Limb (tissue), 2 donors: ENCODE measurements around the gene RETREG2.
A peak's percentile ranks its signal among the peaks of the same experiment; 100 is the strongest.
"Not testable (repeated sequence)": the region's sequence is repeated elsewhere in the genome, so short reads cannot be mapped to it uniquely, and the experiment has no call there.

Experiments
- DNase-seq, 2 donors: peaks; one replicate each; pipeline ENCODE4 v3.0.0-alpha.2; 2016; ENCODE audit errors: extremely low spot score in 2 of 2

Gene RETREG2

DNA sequence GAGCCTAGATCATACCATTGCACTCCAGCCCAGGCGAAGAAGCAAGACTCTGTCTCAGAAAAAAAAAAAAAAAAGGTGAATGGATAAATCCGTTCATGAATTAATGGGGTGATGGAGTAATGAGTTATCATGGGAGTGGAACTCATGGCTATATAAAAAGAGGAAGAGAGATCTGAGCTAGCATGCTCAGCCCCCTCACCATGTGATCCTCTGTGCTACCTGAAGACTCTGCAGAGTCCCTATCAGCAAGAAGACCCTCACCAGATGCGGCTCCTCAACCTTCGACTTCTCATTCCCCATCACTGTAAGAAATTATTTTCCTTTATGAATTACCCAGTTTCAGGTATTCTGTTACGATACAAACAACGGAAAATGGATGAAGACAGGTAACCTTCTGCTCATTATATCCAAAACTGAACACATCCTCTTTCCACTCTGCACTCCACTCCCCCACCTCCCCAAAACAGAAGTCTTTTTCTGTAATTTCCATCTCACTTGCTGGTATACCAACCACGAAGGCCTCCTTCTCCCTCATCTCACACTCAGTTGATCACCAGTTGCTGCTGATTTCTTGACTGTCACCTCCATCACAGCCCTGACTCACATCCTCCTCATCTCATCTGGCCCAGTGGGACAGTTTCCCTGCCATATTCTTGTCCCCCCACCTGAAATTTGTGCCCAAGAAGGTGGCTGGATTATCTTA lies 8.8 kb downstream of the RETREG2 start:
- no peak for DNase-seq

DNA sequence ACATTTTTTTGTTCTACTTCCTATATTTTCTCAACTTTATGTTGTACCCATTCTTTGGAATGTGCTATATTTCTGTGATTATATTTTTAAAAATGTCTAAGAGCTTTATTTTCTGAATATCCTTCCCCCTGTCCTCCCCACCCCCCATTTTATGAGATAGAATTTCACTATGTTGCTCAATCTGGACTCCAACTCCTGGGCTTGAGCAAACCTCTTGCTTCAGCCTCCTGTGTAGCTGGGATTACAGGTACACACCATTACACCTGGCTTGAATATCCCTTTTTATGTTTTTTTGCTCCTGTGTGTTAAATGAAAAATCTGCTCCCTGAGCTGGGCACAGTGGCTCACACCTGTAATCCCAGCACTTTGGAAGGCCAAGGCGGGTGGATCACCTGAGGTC lies 19.3 kb downstream of the RETREG2 start:
- no peak for DNase-seq

DNA sequence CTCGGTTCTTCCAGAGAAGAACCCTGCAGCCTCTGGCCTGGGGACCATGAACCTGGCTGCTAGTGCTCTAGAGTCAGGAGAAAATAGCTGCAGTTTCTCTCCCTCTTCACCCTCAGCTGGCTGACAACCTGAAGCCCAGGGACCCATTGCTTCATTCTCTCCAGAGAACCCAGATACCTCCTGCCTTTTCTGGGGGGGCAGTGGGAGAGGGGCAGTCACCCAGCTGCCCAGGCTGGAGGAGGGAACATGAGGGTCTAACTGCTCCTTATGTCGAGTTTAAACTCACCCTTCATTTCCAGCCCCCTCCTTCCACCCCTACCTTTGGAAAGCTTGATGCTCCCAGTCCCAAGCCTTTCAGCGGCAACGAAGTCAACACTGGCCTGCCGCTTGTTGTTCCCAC lies 20.9 kb downstream of the RETREG2 start:
- DNase-seq: no peak

DNA sequence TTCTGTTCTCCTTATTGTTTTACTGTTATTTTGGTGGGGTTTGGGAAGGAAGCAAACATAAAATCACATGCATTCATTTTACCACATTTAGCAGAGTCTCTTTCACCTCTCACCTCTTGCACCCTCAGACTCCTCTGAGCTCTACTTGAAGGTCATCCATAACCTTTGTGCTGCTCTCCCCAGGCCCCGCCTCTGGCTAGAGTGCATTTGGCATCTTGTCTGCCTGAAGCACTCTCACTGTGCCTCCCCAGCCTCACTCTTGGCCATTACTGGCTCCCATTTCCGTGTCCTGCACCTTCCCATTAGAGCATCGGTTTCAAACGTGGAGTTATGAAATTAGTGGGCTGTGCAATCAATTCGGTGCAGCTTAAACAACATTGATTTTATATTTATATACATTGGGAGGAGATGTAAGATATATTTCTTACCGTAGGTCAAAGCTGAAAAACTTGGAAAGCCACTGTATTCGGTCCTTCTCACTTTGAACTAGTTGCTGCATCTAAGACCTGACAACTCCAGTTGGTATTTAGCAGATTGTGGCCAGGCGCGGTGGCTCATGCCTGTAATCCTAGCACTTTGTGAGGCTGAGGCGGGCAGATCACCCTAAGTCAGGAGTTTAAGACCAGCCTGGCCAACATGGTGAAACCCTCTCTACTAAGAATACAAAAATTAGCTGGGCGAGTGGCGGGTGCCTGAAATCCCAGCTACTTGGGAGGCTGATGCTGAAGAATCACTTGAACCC lies 21.6 kb downstream of the RETREG2 start:
- DNase-seq: no peak

DNA sequence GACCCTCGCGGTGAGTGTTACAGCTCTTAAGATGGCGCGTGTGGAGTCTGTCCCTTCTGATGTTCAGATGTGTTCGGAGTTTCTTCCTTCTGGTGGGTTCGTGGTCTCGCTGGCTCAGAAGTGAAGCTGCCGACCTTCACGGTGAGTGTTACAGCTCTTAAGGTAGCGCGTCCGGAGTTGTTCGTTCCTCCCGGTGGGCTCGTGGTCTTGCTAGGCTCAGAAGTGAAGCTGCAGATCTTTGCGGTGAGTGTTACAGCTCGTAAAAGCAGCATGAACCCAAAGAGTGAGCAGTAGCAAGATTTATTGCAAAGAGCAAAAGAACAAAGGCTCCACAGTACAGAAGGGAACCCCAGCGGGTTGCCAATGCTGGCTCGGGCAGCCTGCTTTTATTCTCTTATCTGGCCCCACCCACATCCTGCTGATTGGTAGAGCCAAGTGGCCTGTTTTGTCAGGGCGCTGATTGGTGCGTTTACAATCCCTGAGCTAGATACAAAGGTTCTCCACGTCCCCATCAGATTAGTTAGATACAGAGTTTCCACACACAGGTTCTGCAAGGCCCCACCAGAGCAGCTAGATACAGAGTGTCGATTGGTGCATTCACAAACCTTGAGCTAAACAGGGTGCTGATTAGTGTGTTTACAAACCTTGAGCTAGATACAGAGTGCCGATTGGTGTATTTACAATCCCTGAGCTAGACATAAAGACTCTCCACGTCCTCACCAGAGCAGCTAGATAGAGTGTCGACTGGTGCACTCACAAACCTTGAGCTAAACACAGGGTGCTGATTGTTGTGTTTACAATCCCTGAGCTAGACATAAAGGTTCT lies 22.6 kb downstream of the RETREG2 start:
- DNase-seq: not testable (repeated sequence)

DNA sequence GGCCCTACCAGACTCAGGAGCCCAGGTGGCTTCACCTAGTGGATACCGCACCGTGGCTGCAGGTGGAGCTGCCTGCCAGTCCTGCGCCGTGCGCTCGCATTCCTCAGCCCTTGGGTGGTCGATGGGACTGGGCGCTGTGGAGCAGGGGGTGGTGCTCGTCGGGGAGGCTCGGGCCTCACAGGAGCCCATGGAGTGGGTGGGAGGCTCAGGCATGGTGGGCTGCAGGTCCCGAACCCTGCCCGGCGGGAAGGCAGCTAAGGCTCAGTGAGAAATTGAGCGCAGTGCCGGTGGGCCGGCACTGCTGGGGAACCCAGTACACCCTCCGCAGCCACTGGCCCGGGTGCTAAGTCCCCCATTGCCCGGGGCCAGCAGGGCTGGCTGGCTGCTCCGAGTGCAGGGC lies 23.3 kb downstream of the RETREG2 start:
- not testable (repeated sequence) for DNase-seq

DNA sequence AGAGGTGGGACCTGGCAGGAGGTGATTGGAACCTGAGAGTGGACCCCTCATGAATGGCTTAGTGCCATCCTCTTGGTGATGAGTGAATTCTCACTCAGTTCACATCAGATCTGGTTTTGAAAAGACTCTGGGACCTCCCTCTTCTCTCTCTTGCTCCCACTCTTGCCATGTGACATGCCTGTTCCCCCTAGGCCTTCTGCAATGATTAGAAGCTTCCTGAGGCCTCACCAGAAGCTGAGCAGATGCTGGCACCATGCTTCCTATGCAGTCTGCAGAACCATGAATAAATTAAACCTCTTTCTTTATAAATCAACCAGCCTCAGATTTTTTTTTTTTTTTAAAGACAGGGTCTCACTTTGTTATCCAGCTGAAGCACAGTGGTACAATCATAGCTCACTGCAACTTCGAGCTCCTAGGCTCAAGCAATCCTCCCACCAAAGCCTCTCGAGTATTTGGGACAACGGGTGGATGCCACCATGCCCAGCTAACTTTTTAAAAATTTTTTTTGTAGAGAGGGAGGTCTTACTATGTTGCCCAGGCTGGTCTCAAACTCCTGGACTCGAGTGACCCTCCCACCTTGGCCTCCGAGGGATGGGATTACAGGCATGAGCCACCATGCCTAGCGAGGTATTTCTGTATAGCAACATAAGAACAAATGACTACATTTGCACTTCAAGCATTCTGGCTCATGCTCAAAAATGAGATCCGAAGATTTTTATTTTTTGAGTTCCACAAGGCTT lies 26.5 kb downstream of the RETREG2 start:
- no peak for DNase-seq

DNA sequence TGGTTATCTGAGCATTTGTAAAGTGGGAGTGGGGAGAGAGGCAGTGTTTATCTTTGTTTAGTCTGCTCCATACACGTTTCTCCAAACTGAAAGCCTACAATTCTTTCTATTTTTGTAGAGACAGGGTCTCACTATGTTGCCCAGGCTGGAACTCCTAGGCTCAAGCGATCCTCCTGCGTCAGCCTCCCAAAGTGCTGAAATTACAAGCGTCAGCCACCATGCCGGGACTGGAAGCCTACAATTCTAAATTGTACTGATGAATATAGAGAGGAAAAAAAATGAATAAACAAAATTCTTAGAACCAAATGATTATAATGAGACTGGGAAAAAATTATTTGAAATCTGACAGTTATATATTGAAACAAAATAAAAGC lies 27.1 kb downstream of the RETREG2 start:
- DNase-seq: no peak

DNA sequence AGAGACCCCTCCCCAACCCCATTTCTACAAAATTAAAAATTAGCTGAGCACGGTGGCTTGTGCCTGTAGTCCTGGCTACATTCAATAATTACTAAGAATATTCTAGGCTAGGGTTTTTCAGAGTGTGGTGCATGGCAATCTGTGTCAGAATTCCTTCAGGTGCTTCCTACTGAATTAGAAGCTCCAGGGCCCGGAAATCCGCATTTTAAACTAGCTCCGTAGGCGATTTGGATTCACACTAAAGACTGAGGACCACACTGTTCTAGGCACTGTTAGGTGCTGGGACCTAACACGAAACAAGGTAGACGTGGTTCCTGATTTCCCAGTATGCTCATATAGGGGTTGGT lies 27.9 kb downstream of the RETREG2 start:
- DNase-seq: no peak

DNA sequence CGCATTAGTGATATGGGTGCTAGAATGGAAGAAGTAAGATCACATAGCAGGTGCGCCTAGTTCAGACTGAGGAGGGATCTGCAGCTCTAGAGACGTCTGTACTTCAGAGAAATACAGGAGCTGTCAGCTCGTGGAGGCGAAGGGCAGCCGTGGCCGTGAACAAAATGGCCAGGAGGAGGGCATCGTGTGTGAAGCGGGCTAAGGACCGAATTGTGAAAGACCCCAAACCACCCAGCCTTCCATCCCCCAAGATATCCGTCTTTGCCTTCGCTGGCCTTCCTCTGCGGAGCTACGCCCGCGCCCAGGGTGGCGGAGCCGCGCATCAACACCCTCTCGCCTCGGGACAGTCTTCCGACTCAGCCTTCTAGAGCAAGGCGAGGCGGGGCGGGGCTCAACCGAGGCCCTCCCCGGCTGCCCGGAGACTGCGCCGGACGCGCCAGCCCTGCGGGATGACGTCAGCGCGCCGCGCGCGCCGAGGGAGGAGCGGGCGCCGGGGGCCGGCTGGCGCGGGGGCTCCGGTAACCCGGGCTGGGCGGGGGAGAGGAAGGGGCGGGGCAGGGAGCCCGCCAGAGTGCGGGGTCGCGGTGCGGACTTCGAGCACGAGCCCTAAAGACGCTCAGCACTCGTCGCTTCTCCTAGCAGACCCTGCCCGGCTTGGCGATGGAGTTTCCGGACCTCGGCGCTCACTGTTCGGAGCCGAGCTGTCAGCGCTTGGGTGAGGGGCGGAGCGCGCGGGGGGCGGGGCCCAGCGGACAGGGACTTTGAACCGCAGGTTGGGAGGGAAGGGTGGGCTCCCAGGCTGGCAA lies 28.5 kb downstream of the RETREG2 start, which contains the start of gene ZFAND2B:
TSS of gene ZFAND2B (plus strand) at position 455 of the 806 bp plus-strand sequence. CDS start at position 661, 206 bp downstream.
- peak; percentile 94 to 98 for DNase-seq

DNA sequence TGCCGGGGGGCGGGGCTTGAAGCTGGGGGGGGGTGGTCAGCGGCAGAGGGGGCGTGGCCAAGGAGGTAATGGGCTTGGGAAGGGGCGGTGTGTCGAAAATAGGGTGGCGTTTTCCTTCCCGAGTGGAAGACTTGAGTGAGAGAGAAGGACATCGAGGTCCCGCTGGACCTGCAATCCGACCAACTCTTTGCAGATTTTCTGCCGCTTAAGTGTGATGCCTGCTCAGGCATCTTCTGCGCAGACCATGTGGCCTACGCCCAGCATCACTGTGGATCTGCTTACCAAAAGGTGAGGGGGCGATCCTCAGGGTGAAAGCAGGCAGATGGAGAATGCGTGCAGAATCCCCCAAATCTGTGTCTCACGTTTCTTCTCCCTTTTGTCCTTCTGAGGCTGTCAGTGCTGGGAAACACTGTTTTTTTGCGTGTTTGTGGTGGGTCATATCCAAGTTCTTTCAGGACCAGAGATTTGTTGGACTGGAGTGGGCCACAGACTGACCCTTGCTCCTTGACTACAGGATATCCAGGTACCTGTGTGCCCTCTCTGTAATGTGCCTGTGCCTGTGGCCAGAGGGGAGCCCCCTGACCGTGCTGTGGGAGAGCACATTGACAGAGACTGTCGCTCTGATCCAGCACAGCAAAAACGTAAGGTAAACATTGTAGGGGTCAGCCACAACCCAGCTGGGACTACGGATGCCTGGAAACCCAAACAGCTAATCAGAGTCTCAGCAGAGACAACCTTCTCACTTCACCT lies 29.2 kb downstream of the RETREG2 start:
- DNase-seq: no peak

DNA sequence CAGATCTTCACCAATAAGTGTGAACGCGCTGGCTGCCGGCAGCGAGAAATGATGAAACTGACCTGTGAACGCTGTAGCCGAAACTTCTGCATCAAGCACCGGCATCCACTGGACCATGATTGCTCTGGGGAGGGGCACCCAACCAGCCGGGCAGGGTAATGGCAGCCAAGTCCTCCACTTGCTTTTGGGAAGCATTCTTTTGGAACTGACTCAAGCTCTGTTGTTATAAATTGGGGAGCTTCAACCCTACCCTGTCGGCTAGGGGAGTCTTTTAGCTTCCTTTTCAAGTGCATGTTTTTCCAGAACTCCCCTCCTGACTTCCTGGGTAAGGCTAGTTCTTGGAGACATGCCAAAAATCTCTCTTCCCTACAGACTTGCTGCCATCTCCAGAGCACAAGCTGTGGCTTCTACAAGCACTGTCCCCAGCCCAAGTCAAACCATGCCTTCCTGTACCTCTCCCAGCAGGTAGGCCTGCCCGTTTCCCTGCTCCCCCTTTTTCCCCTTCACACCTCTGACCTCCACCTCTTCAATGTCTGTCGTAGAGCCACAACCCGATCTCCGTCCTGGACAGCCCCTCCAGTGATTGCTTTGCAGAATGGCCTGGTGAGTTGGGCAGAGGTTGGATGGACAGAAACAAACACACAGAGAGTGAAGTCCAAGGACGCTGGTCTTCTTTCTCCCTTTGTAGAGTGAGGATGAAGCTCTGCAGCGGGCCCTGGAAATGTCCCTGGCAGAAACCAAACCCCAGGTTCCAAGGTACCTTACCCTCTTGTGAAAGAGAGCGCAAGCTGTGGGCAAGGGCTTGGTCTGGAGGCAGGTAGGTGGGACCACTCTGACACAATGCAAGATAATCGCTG lies 30.0 kb downstream of the RETREG2 start:
- DNase-seq: no peak

DNA sequence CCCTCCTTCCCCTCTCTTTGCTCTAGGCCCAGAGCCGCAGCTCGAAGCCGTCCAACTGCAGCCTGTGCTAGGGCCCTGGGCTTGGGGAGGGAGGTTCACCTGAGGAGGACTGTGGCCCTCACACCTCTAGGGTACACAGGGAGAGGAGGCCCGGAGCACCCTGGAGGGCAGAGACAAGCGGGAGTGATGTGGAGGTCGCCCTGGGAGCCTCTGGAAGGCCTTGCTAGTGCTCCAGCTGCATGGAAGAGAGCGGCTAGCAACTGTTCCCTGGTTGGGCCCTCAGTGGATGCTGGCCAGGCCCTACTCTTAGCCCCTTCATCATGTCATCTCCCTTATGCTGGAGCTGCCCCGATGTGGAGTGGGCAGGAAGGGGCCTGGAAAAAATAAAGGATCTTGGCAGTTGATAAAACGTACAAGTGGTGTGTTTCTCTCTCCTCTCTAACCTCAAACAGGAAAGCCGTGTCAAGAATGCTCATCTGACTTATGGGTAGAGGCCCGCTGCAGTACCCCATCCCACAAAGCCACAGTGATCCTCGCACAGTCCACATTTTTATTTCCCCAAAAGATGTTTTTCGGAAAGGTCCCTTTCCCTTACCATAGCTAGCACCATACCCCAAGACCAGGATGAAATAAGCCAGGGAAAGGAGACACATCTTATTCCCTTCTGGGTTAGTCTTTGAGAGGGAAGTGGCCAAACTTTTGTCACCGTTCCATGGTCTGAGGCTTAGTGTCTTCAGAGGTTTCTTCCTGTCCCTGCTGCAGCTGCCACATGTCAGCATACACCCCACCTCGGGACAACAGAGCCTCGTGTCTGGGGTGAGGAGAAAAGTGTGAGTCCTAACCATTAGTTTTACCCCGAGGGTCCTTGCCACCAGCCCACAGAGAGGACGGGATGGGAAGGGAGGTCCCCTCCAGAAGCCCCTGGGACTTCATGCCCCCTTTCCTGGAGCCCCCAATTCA lies 31.4 kb downstream of the RETREG2 start:
- no peak for DNase-seq

DNA sequence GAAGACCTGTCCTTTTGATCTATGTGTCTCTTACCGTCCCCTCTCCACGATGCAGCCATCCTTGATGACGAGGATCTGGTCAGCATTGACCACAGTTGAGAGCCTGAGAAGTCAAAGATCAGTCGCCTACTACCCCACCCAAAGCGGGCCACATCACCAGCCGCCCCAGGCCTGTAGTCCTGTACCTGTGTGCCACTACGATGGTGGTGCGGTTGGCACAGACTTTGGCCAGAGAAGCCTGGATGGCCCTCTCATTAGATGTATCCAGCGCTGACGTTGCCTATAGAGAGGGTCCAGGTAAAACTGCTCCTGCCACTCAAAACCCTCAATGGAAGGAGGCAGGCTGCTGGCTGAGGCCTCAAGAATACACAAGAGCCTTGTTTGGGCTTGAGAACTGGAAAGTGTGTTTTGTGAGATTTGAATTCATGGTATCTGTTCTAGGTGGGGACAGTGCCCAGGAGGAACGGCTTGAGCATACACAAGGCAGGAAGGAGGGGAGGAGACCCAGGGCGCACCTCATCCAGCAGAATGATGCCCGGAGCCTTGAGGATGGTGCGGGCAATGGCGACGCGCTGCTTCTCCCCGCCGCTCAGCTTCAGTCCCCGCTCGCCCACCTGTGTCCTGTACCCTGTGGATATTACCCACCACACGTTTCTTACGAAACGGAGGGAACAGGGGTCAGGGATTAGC lies 32.3 kb downstream of the RETREG2 start:
- no peak for DNase-seq

DNA sequence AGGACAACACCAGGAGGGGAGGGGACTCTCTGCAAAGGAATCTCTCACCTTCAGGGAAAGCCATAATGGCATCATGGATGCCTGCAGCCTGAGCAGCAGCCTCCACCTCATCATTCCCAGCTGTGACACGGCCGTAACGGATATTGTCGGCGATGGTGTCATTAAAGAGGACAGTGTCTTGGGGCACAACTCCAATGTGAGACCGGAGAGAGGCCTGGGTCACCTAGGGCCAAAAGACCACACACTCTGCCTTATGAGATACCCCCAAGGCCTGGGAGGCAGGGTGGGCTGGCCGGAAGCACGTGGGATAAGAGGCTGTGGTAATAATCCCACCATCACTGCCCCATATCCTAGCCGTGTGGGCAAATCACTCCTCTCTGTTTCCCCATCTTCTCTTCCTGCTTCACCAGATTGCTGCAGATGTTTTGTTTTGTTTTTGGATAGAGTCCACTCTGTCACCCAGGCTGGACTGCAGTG lies 32.8 kb downstream of the RETREG2 start:
- no peak for DNase-seq

DNA sequence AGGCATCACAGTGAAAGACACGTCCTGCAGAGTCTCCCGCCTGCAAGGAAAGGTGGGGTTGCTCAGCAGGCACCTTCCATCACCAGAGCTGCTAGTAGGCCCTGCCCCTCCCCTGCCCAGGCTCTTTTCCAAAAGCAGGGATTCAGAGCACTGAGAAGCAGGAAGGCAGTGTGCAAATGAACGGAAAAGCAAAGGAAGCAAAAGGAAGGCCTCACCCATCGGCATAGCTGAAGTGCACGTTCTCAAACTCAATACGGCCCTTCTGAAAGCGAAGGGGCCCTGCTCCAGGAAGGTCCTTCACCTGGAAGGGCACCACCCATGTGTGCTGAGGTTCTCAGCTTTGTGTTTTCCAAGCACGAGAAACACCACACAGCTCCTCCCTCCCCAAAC lies 34.9 kb downstream of the RETREG2 start:
- no peak for DNase-seq

DNA sequence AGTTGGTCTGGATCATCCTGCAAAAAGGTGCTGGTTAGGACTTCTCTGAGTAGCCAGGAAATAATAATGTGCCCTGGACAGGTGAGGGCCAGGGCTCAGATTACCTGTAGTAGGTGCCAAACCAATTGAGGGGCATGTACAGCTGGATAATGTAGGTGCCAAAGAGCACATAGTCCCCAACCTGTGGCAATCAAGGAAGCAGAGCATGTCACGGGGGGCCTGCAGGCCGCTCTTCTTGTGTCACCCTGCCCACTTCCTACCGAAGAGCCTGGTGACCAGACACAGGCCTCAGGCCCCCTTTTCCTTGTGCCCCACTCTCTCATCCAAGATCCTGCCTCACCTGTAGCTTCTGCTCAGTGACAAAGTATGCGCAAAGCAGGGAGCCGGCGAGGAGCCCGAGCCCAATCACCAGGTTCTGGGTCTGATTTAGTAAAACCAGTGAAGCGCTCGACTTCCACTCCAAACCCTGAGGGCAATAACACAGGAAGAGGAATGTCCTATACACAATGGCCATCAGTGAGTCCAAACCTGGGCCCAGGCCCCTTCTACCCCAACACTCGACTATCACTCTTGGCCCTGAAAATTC lies 35.5 kb downstream of the RETREG2 start:
- DNase-seq: no peak
